Stimulated activated CD4-positive, alpha-beta T cell treated with anti-CD3 and anti-CD28 coated beads, Interleukin-2, amount 100 ng/mL, for 4 hours (primary cell): Measurements from ENCODE around the gene TIMP2.
"Not testable (repeated sequence)": the region's sequence is repeated elsewhere in the genome, so short reads cannot be mapped to it uniquely, and the experiment has no call there.

Experiments used
- DNase-seq: peaks from one replicate; pipeline ENCODE4 v3.0.0-alpha.2; 2020; ENCODE audit warnings: low read depth

The TIMP2 gene

DNA sequence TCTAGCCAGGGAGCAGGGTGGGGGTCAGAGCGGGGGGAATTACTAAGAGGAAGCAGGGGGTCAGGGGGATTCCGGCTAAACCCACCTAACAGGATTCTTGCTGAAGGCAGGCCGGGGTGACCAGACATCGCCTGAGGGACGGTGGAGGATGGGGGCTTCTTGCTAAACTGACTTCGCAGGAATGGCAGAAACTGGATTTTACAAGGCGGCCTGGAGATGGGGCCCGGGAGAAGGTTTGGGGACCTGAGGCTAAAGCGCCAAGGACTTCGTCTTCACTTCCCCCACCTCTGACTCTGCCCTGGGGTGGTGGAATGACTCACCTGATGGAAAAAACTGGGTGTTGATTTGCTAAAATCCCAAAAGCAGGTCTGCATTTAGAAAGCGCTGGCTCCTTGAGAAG is 31.1 kb upstream of the TIMP2 start:
- DNase-seq = no peak

DNA sequence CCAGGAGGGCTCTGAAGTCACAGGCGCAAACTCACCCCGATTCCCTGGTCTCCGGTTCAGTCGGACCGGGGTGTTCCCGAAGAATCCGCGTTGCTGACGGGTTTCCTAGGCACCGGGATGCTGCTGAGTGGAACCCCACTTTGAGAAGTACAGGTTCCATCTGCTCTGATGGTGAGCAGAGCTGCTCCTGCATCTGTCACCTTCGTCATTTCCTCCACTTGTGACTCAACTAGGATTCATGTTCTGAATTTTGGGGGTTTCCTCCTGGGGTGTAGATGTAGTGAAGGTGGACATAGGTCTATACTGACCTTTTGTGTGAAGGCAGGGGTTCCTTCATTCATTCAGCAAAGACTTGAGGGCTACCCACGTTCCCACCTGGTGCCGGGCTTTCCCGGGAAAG is 29.5 kb upstream of the TIMP2 start:
- no peak for DNase-seq

DNA sequence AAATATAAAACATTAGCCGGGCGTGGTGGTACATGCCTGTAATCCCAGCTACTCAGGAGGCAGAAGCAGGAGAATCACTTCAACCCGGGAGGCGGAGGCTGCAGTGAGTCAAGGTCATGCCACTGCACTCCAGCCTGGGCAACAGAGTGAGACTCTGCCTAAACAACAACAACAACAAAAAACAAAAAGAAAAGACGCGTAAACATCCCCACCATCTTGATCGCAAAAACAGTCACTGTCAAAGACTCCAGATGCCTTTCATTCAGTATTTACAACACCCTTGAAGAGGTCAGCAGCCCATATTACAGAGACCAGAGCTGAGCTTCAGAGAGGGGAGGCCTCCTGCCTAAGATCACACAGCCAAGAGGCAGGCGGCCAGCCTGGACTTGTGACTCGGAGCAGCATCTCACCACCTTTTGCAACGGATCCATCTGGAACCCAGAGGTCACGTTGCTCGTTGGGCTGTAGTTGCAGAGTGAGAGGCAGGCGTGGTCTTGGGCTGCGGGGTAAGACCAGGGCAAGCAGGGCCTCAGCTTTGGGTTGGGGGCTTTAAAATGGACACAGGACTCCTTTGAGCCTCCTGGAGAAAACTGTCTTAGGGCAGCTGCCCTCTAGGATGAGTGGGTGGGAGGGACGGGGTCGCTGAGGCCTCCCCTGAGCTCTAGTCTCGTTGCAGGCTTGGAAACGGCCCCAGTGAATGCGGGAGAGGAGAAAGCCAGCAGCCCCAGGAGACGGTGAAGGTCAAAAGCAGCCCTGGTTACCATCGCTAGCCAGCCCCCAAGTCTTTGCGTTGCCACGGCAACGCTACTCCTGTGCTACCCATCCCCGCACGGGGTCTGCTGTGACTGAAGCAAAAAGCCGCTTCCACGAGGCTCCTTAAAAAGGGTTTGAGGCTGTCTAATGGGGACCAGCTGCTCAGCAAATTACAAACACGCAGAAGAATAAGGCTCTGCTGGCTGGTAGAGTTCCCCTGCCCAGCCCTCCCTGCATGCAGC is 28.5 kb upstream of the TIMP2 start:
- DNase-seq = no peak

DNA sequence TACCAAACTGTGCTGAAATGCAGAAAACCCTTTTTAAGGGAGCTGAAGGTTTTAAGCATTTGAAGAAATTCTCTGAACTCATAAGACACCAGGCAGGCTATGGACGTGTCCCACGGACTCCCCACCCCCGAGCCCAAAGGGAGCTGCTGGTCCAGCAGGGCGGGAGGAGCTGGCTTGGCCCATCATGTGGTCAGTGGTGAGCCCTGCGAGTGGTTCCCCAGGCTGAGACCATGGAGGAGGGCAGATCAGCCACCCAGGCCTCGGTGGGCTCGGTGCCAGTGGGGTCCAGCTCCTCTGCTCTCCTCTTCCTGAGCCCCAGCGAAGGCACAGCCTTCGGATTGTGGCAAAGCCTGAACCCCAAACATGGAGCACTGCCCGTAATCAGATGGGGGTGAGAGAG is 27.5 kb upstream of the TIMP2 start:
- no peak for DNase-seq

GRCh38 chr17:78951967-78952551 is 26.9 kb upstream of the TIMP2 start:
- DNase-seq = no peak

DNA sequence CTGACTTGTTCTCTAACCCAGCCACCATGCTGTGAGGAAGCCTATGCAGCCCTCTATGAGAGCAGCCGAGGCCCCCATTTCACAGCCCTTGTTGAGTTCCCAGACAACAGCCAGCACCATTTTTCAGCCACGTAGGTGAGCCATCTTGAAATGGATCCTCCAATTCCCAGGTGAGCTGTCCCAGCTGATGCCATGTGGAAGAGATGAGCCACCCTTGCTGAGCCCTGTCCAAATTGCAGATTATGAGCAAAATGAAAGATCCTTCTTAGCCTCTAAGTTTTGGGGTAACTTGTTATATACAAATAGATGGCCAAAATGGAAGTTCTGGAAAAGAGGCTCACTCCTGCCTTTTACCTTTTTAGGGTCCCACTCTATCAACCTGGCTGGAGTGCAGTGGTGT is 25.7 kb upstream of the TIMP2 start:
- DNase-seq = no peak

DNA sequence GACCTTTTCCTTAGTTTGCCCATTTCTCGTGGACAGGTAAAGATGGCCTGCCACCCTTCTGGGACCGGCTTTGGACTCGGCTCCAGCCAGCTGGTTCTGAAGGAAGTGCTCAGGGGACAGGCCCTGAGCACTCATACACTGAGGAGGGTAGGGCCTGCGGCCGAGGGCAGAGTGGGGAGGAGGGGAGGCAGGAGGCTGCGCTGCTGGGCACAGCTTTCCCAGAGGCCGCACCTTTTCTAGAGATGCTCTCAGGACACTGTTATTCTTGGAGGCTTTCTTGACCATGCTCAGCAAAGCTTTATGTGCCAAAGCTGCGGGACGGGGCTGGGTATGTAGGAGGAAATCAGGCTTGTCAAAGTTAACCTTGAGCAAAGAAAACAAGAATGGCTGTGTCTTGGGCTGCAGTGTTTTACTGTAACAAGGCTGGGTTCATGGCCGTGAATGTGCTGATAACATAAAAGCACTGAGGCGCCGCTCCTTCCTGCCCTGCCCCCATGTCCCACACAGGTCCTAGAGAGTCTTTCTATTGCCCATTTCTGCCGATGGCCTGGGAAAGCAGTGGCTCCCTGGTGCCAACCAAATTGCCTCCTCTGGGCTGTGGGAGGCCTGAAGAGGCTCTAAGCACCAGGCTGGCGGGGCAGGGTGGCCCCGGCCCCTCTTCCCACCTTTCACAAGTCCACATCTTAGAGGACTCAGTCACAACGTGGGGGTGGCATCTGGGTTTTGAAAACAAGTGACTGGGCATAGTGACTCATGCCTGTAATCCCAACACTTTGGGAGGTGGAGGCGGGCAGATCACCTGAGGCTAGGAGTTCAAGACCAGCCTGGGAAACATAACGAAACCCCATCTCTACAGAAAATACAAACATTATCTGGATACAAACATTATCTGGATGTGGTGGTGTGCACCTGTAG is 22.3 kb upstream of the TIMP2 start:
- no peak for DNase-seq

GRCh38 chr17:78946631-78947030 is 21.4 kb upstream of the TIMP2 start:
- no peak for DNase-seq

GRCh38 chr17:78946131-78946530 is 20.9 kb upstream of the TIMP2 start:
- no peak for DNase-seq

GRCh38 chr17:78945455-78945854 is 20.3 kb upstream of the TIMP2 start:
- not testable (repeated sequence) for DNase-seq

DNA sequence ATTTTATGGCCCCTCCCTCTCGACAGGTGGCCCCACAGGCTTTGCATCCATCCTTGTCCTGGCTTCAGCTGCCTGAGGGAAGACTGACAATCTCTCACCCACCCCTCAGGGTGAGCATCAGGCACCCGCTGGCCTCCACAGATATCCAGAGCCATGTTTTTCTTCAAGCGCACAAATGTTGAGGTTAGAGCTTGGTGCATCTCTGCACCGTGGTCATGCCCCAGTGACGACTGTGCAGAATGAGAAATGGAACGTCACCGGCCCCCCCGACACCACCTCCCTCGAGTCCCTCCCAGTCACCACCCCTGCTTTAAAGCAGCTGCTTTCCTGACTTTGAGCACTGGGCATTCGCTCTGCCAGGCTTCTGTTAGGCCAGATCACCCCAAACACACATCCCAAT is 19.8 kb upstream of the TIMP2 start:
- no peak for DNase-seq

DNA sequence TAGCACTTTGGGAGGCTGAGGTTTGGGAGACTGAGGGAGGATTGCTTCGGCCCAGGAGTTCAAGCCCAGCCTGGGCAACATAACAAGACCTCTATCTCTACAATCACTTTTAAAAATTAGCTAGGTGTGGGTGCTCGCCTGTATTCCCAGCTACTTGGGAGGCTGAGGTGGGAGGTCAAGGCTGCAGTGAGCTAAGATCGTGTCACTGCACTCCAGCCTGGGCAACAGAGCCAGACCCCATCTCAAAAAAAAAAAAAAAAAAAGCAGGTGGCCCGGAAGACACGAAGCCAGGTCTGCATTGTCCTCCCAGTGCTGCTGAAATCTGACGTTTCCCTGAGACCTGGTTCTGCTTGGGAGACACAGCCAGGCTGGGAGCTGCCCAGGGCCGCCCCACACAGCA is 18.8 kb upstream of the TIMP2 start:
- no peak for DNase-seq

- no peak for DNase-seq
These were observed 15.5 kb upstream of the TIMP2 start for GRCh38 chr17:78940708-78941107.

GRCh38 chr17:78940258-78940657 is 15.1 kb upstream of the TIMP2 start:
- no peak for DNase-seq

- no peak for DNase-seq
These were observed 14.4 kb upstream of the TIMP2 start for GRCh38 chr17:78939615-78940014.

- DNase-seq = no peak
These were observed 12.4 kb upstream of the TIMP2 start for GRCh38 chr17:78937561-78937960.

GRCh38 chr17:78935419-78936323 is 10.5 kb upstream of the TIMP2 start:
- no peak for DNase-seq

DNA sequence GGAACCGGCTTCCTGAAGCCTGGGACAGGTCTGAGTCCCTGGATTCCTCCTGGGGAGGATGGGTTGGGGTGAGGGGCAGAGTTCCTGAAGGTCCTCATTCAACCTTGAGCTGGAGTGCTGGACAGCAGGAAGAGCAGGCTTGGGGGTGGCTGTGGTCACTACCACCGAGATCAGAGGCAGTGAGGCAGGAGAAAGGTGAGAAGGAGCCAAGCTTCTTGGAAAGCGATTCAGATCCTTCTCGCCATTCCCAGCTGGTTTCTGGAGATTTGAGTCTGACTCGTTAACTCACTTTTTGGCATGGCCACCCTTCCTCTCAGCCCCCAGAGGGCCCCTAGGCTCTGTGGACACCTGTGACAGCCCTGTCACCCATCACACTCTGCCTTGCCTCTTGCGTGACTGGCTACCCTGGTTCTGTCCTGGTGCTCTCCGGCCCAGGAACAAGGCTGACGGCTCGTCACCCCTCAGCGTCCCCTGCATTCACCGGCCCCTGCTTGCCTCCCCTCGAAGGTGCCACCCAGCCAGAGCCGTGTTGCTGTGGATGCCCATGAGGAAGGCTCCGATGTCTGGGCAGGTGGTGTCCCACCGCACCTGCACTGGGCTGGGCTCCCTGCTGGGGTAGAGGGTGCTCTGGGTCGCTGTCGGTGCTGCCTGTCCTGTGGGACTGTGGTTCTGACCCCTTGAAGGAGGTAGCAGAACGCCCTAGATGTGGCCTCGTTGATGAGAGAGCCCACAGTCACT is 9.7 kb upstream of the TIMP2 start:
- no peak for DNase-seq

- DNase-seq = no peak
These were observed 8.9 kb upstream of the TIMP2 start for GRCh38 chr17:78933959-78934568.
